SK-N-MC (cell line): ENCODE measurements around the gene NUDT9.

Experiments used
- EZH2 ChIP-seq: fragments of 200-600 bp; sonication (generic); IDR thresholded peaks from one replicate; pipeline ENCODE4 v1.6.1; 2017; ENCODE audit warnings: antibody characterized with exemption
- FOXP2 ChIP-seq: optimal IDR thresholded peaks from 2 replicates; pipeline ENCODE3; 2011; ENCODE audit warnings: mild to moderate bottlenecking, moderate library complexity; ENCODE audit not compliant: insufficient read depth; ENCODE audit errors: extremely low read length, control extremely low read depth
- POLR2AphosphoS5 ChIP-seq: IDR thresholded peaks from 2 replicates; pipeline ENCODE4 v1.6.1; 2012; ENCODE audit warnings: mild to moderate bottlenecking, low read depth, low read length, borderline replicate concordance

- TF ChIP-seq EZH2 (no peak), POLR2AphosphoS5 (no peak), FOXP2 (no peak)
Measured at GRCh38 chr4:87414816-87415215, 7.6 kb upstream of the NUDT9 start.
